ENCODE results near the gene CACNB1.

The CACNB1 gene

GRCh38 chr17:39166437-39167335 is 30.8 kb downstream of the CACNB1 start:
- H3K9me3 ChIP-seq = no peaks in the 10 kb centered on the region
- H3K4me1 ChIP-seq = no peaks in the 10 kb centered on the region
- no peak for TF ChIP-seq CTCF (IDR thresholded peaks at IDR 0.05; ENCODE audit: low read depth, low read length)
- no peaks in the 10 kb centered on the region for H3K36me3 ChIP-seq
- H3K4me3 ChIP-seq (ENCODE audit: low read depth, low read length) = no peak overlapping the region
- DNase-seq = no peak
- H3K27me3 ChIP-seq = no peaks in the 10 kb centered on the region

DNA sequence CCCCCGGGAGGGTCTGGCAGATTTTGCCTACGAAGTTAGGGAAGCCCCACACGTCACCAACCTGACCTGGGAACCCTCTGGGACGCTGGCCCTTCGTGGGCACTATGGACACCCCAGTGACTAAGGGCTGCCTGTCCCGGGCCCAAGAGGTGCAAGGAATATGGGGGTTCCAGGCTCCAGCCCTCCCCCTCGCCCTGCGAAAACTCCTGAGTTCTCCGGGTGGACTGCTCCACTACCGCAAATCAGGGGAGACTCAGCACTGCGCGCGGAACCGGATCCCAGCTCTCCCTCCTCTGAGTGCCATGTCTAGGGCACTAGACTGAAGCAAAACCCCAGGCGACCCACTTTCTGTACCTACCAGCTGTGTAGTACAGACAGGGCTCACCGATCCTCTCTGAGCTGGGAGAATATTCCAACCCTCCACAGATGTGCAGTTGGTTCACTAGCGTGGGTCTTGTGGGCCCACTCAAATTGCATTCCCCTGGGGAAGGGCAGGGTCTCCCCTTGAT is 31.6 kb downstream of the CACNB1 start, which contains the start of gene ARL5C:
ARL5C (minus strand) TSS at position 321 of the 509 bp plus-strand sequence. CDS start 401 bp downstream, outside the sequence.
- Histone ChIP-seq H3K4me3 (ENCODE audit: low read depth, low read length) (peak within 1 kb of the TSS; percentile 73), H3K4me1 (no peaks in the 10 kb centered on the region), H3K9me3 (no peaks in the 10 kb centered on the region), H3K36me3 (no peaks in the 10 kb centered on the region), H3K27me3 (no peaks in the 10 kb centered on the region)
- no peak for TF ChIP-seq CTCF (IDR thresholded peaks at IDR 0.05; ENCODE audit: low read depth, low read length)
- no peak for DNase-seq

DNA sequence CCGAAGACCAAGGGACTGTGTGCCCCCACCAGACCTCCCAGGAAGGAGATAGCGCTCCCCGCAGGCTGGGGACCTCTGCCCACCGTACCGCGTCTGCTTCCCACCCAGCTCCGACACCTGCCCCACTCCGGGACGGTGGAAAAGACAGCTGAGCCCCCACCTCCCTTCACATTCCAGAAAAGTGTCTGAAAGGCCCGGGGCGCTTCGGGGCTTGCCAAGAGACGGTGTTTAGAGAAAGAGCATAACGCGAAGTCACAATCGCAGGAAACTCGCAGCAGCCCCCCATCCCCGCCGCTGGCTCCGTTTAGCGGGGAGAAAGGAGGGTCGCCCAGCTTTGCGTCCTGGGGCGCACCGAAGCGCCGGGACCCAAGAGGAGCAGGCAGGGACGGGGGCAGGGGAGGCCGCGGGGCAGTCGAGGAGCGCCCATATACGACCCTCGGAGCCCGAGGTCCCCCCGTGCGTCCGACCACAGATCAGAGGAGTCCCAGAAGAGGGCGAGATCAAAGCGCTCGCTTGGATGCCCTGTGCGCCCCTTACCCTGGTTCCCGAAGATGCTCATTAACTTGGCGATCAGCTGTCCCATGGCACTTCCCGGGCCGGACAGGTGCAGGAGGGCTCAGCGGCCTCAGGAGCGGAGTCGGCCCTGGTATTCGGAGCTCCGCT is 32.2 kb downstream of the CACNB1 start:
- no peaks in the 10 kb centered on the region for H3K9me3 ChIP-seq
- peak overlapping the region; percentile 73 for H3K4me3 ChIP-seq (ENCODE audit: low read depth, low read length)
- H3K36me3 ChIP-seq = no peaks in the 10 kb centered on the region
- DNase-seq = no peak
- no peak for TF ChIP-seq CTCF (IDR thresholded peaks at IDR 0.05; ENCODE audit: low read depth, low read length)
- H3K4me1 ChIP-seq = no peaks in the 10 kb centered on the region
- no peaks in the 10 kb centered on the region for H3K27me3 ChIP-seq

DNA sequence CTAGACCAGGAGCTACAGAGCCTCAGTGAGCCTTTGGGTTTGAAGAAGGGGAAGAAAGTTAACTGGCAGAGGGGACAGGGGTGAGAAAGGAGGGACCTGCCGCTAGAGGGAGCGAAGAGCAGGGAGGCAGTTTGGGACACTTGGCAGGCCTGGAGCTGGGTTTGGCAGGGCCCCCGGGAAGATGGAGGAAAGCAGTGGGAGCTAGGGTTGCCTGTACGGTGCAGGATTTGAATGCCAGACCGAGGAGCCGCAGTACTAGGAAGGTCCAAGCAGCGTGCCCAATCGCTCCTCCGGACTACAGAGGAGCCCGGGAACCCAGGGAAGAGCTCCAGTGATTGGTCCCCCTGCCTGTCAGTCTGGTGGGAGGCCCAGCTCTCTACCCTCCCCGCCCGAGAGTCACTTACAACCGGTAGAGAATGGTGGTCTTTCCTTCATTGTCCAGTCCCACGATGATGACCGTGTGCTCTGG is 32.8 kb downstream of the CACNB1 start:
- Histone ChIP-seq H3K9me3 (no peaks in the 10 kb centered on the region), H3K36me3 (no peaks in the 10 kb centered on the region), H3K4me3 (ENCODE audit: low read depth, low read length) (peak overlapping the region; percentile 73), H3K27me3 (no peaks in the 10 kb centered on the region), H3K4me1 (no peaks in the 10 kb centered on the region)
- peak; percentile 94 for TF ChIP-seq CTCF (IDR thresholded peaks at IDR 0.05; ENCODE audit: low read depth, low read length)
- peak; percentile 87 for DNase-seq

- Histone ChIP-seq H3K27me3 (no peaks in the 10 kb centered on the region), H3K36me3 (no peaks in the 10 kb centered on the region), H3K4me3 (ENCODE audit: low read depth, low read length) (no peak overlapping the region), H3K4me1 (no peaks in the 10 kb centered on the region), H3K9me3 (no peaks in the 10 kb centered on the region)
- no peak for DNase-seq
- no peak for TF ChIP-seq CTCF (IDR thresholded peaks at IDR 0.05; ENCODE audit: low read depth, low read length)
Observed at GRCh38 chr17:39161962-39162361, 35.5 kb downstream of the CACNB1 start.

Measured in BE2C (cell line).